GM21576 (cell line): Measurements from ENCODE around the gene TMEM61.
"Not testable (repeated sequence)": the region's sequence is repeated elsewhere in the genome, so short reads cannot be mapped to it uniquely, and the experiment has no call there.

ENCODE experiments used
- ATAC-seq: cut with Tn5 transposase; IDR thresholded peaks from one replicate; pipeline ENCODE4 v1.9.1; 2021; ENCODE audit warnings: mild to moderate bottlenecking, moderate library complexity; ENCODE audit not compliant: unreplicated experiment

The TMEM61 gene

DNA sequence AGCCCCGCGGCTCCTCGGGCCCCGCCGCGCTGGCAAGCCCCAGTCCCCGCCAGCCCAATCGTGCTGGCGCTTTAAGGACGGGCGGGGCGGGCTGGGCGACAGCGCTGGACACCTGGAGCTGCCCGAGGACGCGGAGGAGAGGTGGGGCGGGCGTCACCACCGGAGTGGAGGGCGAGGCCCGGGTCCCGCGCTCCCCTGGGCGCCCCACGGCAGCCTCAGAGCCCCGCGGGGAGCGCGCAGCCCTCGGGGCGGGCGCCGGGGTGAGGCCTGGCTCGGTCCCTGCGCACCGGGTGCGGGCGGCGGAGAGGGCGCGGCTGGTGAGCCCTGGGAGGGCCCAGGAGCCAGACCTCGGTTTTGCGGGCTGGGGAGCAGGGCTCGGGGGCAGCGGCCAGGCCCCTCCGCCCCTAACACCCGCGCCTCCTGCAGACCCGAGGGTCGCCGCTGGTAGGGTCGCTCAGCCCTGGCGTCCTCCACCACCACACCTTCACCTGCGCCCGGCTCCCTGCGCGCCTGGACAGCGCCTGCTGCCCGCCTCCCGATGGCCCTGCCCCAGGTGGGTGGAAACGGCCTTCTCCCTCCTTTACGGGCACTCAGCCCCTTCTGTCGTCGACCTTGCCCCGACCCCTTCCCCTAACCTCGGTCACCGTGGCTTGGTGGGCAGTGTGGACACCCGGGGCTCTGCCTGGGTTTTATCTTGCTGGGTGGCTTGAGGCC lies at the start of gene TMEM61:
Gene TMEM61 (plus strand): TSS at position 101 of the 714 bp plus-strand sequence. CDS start 438 bp downstream, at position 539.
- ATAC-seq, result no peak

DNA sequence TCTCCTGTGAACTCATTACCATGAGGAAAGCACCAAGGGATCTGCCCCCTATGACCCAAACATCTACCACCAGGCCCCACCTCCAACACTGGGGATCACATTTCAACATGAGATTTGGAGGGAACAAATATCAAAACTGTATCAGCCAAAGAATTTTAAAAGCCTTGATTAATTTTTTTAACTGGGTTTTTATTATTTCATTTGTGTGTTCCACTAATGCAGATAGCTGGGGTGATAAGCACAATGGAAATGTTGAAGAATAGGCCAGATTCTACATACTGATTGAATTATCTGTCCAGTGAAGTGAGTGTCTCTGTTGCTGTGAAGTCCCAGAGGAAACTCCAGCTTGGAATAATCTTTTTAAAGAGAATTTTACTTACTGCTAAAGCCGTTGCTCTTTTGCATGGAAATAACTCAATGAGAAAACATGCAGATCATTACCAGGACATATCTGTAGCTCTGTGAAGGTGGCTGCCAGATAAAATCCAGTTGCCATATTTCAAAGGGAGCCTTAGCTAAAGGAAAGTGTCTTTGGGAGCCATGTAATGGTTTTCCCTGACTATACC lies 49.1 kb upstream of the TMEM61 start:
- no peak for ATAC-seq

DNA sequence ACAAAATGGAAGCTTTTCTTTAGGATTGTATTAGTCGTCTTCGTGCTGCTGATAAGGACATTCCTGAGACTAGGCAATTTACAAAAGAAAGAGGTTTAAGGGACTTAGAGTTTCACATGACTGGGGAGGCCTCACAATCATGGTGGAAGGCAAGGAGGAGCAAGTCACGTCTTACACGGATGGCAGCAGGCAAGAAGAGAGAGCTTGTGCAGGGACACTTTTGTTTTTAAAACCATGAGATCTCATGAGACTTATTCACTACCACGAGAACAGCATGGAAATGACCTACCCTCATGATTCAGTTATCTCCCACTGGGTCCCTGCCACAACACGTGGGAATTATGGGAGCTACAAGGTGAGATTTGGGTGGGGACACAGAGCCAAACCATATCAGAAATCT lies 46.3 kb upstream of the TMEM61 start:
- not testable (repeated sequence) for ATAC-seq

DNA sequence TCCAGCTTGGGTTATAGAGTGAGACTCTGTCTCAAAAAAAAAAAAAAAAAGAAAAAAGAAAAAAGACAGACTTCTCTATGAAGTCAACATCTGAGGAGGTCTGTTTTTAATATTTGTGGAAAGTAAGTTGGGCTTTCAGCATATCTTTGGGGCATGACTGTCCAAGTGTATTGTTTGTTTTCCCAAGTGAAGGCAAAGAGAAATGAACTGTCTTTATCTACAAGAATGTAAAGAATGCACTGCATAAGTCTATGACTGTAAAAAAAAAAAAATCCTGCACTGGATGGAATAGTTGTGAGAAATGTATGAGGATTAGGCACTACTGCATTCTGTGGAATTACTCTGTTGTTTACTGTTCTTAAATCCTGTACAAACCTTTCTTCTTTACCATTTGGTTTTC lies 45.6 kb upstream of the TMEM61 start:
- ATAC-seq, result no peak

DNA sequence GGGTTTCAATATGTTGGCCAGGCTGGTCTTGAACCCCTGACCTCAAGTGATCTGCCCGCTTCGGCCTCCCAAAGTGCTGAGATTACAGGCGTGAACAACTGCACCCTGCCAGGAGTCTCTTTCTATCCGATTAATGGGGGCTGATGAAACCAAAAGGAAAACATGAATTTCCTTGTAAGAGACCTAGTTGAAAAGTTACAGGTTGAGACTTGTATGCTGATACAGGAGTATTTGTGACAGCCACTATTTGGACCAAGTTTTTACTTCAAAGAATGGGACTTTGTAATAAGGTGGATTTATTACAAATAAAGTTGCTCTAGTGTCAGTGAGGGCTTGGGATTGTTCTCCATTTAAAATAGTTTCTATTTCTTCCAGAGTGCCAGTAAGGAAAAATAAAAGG lies 43.6 kb upstream of the TMEM61 start:
- ATAC-seq, result no peak

DNA sequence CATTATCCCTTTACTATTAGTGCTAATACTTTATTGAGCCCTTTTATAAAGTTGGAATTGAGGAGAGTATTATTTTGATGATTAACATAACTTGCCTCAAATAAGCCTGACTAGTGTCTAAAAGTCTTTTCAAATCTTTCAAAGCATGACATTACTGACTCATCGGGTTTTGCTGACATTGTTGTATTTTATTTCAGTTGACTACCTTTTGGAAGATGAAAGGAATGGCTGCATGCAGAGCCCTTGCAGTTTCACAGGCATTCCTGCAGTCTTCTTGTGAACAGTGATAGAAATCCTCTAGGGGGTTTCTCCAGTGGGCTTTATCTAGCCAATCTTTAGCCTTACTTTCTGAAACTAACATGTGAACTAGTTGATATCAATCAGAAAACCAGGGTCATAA lies 43.0 kb upstream of the TMEM61 start:
- no peak for ATAC-seq

DNA sequence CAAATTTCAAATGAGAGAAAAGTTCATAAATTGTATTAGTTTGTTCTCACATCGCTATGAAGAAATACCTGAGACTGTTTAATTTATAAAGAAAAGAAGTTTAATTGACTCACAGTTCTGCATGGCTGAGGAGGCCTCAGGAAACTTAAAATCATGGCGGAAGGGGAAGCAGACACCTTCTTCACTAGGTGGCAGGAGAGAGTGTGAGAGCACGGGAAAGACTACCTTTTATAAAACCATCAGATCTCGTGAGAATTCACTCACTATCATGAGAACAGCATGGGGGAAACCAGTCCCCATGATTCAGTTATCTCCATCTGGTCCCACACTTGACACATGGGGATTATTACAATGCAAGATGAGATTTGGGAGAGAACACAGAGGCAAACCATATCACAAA lies 41.5 kb upstream of the TMEM61 start:
- ATAC-seq, result not testable (repeated sequence)

DNA sequence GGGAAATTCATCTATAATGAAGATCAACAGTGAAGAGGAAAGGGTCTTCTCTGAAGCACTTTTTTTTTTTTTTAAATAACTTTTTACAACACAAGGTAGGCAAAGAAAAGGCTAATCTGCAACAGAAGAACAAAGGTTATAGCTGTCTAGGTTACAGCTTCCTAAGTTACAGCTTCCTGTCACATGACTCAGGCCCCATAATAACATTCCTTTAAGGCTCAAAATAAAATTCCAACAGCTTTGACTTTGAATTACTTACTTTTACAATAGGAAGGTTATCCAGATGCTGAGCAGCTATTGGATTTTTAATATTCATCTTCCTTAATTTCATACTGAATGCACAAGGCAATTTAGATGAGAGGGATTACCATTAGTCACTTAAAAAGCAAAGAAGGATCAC lies 40.4 kb upstream of the TMEM61 start:
- ATAC-seq, result no peak

DNA sequence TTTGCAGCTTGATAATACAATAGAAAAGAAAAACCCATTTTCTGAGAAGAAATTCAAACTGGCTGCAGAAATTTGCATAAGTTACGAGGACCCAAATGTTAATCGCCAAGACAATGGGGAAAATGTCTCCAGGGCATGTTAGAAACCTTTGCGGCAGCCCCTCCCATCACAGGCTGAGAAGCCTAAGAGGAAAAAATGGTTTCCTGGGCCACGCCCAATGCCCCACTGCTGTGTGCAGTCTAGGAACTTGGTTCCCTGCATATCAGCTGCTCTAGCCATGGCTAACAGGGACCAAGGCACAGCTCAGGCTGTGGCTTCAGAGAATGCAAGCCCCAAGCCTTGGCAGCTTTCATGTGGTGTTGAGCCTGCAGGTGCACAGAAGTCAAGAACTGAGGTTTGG lies 37.5 kb upstream of the TMEM61 start:
- no peak for ATAC-seq

DNA sequence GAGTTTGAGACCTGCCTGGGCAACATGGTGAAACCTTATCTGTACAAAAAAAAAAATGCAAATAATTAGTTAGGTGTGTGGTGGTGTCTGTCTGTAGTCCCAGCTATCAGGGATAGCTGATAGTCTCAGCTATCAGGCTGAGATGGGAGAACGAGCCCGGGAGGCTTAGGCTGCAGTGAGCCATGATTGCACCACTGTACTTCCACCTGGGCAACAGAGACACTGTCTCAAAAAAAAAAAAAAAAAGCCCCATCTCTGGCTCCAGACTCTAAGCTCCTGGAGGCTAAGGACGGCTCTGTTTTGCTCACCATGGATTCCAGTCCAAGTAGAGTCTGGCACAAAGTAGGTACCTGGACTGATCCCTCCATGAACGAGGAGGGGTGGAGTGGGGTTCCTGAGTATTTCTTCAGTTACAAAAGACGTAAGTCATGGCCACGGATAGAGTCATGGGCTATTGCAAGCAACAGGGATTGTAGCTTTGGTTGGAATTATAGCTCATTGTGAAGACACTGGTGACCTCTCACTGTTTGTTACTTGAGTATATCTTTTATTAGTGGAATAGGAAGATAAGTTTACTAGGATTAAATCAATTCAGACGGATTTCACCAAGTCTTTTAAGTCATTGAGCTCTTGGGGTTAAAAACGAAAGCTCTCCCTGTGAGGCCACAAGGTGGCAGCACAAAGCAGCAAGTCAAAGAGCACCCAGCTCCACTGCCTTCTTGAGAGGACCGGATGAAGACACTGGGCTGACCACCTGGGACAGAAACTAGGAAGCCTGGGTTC lies 35.6 kb upstream of the TMEM61 start:
- peak; percentile 75 for ATAC-seq

DNA sequence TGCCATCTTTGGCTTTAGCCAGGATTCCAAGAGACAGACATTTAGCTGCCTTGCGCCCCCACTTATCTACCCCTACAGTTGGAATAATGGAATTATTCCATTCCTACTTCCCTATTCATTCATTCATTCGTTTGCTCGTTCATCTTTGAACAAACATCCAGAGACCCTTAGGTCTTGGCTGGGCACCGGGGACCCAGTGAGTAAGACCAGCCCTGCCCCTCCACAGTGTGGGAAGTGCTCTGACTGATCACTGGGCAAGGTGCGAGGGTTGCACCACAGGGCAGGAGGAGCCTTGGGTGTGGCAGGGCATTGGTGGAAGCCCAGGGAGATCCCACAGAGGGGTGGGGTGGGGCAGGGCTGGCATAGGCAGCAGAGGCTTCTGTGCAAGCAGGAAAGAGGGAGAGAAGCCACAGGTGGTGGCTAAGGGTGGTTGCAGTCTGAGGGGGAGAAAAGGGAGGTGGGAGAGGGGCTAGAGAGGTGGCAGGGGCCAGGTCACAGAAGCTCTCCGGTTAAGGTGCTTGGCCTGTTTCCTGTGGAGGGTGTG lies 35.0 kb upstream of the TMEM61 start:
- ATAC-seq, result no peak

DNA sequence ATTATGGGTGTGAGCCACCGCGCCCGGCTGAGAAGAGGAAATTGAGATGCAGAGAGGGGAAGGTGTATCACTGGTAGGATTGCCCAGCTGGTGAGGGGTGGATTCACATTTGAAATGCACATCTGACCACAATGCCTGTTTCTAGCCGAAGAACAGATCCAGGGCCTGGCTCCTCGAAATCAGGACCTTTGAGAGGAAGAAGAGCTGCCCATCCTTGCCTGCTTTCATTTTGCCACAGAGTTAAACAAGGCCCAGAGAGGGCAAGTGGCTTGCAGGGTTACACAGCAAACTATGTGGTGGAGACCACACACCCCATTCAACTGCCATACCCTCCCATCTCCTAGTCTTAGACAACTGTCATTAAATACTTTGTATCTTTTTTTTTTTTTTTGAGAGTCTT lies 32.9 kb upstream of the TMEM61 start:
- no peak for ATAC-seq

DNA sequence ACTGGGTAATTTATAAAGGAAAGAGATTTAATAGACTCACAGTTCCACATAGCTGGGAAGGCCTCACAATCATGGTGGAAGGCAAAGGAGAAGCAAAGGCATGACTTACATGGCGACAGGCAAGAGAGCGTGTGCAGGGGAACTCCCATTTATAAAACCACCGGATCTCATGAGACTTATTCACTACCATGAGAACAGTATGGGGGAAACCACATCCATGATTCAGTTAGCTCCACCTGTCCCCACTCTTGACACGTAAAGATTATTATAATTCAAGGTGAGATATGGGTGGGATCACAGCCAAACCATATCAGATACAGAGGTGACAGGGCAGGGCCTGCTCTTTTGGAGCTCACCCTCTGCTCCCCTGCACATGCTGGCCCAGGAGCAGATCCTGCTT lies 31.4 kb upstream of the TMEM61 start:
- no peak for ATAC-seq

DNA sequence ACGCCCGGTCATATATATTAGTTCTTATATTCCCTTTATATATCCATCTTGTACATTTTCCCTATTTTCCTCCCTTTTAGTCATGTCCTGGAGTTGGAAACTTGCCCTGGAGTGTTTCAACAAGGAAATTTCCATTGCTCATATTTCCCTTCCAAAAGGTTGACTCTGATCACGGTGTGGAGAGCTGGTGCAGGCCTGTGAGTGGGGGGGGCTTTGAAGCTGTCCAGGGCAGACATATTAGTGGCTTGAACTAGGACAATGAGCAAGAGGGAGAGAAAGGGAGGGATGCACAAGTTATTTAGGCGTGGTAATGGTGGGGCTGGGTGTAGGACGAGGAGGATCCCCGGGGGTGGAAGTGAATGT lies 30.4 kb upstream of the TMEM61 start:
- no peak for ATAC-seq

DNA sequence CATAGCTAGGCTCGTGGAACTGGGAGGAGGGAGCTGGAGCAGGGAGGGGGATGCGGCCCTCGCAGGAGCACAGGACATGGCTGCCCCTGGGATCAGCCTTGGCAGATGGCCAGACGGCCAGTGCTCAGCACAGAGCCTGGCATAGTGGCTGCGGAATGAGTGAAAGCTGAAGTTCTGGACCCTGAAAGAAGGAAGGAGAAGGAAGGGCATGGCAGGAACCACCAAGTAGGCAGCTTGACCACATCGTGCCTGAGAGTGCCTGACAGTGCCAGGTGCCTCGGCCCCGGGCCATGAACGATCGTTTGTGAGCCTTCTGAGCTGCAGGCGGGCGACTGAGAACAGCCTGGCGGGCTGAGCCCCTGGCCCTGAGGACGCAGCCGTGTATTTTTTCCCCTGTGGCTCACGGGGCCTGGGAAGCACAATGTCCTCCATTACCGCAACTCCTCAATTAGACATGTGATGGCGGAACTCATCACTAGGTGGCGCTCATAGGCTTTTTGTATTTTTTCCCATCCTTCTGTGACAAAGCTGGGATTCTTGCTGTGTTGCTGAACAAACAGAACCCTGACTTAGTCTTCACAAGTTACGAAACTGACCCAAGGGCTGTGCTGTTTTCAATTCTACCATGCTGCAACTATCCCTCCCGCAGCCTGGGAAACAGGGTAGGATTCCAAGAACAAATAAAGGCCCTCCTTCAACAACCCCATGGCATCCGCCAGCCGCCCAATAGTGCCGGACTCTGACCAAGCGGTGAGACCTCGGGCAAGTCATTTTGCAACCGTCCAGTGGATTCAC lies 29.9 kb upstream of the TMEM61 start:
- no peak for ATAC-seq

DNA sequence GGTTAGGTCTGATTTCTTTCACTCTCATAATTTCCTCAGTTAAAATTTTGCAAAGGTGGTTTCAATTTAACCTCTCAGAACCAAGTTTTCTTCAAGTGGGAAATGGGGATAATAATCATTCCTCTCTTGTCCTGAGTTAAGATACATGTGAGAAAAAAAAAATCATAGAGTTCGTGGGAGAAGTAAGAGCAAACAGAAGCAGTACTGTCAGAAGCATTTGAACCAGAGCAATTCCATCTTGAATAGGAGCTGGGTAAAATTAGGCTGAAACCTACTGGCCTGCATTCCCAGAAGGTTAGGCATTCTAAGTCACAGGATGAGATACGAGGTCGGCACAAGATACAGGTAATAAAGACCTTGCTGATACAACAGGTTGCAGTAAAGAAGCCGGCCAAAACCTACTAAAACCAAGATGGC lies 28.6 kb upstream of the TMEM61 start:
- no peak for ATAC-seq

DNA sequence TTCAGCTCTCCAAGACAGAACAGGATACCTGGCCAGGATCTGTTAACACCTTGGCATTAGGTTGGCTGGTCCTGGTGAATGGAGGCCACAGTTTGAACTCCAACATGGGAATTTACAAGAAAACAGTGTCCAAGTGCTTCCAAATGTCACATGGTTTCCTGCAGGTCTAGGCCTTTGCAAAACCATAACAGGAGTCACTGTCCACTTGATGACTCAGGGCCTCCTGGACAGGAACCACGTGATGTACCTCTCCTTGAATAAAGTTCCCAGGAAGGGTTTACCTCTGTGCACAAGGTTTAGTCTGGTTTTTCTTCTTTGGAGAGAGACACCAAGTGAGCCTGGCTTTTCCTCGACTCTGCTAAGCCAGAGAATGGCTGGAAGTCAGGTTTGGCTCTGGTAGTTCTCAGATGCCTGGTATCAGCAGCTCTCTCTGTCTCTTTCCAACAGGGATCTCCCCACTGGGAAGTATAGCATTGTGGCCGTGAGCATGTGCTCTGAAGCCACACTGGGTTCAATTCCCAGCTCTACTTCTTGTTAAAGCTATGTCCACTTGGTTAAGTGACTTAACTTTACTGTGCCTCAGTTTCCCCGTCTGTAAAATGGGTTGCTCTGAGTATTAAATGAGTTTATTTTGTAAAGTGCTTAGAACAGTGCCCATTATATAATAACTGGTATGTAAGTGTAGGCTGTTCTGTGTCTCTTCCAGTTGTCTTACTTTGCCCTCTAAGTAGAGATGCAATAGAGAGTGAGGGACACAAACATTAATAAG lies 27.3 kb upstream of the TMEM61 start:
- no peak for ATAC-seq

DNA sequence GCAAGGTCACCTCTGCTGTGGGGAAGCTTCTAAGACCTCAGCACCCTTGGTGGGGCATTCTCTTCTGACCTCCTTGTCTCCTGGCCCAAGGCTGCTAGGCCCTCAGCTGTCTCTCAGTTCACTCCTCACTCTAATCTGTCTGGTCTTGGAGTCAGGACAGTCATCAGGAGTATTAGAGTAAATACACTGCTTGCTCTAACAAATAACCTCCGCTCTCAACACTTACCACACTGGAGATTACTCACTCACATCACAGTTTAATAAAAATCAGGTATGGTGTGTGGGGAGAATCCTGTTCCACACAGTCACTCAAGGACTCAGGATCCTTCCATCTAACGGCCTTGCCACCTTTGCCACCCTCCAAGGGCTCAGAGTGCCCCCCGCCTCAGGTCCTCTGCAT lies 26.6 kb upstream of the TMEM61 start:
- ATAC-seq, result no peak

DNA sequence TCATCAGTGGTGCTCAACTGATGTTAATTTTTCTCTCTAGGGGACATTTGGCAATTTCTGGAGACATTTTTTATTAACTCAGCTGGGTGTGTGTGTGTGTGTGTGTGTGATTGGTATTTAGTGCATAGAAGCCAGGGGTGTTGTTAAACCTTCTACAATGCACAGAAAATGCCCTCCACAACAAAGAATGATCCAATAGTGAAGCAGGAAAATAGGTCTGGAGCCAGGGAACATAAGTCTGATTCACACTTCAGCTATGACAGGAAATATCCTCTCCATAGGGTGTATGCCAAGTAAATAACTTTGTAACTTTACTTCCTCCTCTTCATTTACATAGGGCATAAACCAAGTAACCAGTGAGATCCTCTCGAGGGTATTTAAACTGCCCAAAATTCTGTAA lies 25.1 kb upstream of the TMEM61 start:
- ATAC-seq, result no peak

DNA sequence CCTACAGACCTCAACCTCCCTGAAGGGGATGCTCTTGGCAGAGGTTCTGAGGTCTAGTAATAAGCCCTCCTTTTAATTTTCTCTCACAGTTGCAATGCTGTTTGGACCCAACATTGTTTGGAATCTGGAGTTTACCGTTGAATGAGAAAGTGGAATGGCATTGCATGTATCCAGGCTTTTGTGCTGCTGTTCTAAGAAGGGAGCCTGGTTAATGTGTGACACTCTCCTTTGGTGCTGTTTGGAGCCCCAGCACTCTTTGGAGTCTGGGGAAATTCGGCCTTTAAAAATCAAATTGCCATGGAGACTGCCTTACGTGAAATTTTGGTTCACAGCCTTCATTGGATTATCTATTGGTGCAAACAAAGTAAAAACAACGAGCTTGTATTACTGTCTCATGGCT lies 23.7 kb upstream of the TMEM61 start:
- ATAC-seq, result no peak
